Prostate gland (tissue), 2 donors: ENCODE results near the gene USP17L18. TPM values are rescaled to one million over a fixed set of nuclear protein-coding genes. Genes with fewer than 3 reads are reported as not detected.
"Not testable (repeated sequence)": the region's sequence is repeated elsewhere in the genome, so short reads cannot be mapped to it uniquely, and the experiment has no call there.

Source experiments
- DNase-seq: peaks from one replicate; pipeline ENCODE4 v3.0.0-alpha.2; 2019; ENCODE audit warnings: low spot score
- H3K27ac ChIP-seq, 2 donors: fragments of 200-600 bp; sonication (generic); 2 replicates each; pipeline ENCODE4 v1.5.1; 2017 to 2019
- H3K27me3 ChIP-seq: fragments of 200-600 bp; sonication (generic); replicated peaks from 2 replicates; pipeline ENCODE4 v1.5.1; 2019; ENCODE audit not compliant: insufficient read depth
- H3K36me3 ChIP-seq, 2 donors: fragments of 200-600 bp; sonication (generic); 1 replicate in 1 of 2; 2 replicates in 1 of 2; pipeline versions ENCODE4 v1.5.1 to v1.8.1; 2017 to 2019
- H3K4me1 ChIP-seq: fragments of 200-600 bp; sonication (generic); replicated peaks from 2 replicates; pipeline ENCODE4 v1.5.1; 2019
- H3K4me3 ChIP-seq, 2 donors: fragments of 200-600 bp; sonication (generic); 2 replicates each; pipeline ENCODE4 v1.5.1; 2017 to 2019
- H3K9me3 ChIP-seq: fragments of 200-600 bp; sonication (generic); 2 replicates; pipeline ENCODE4 v1.5.1; 2017
- WGBS: methylation state at CpG from one replicate; pipeline ENCODE4 v1.1.5; 2018; 5-methylcytosine and 5-hydroxymethylcytosine counted together
- intact Hi-C: fragments of 100-400 bp; cut with DNase I; formaldehyde crosslinking; loops from one replicate; pipeline ENCODE4 v1.14.2; 2022
- total RNA-seq, 2 donors: library from RNA; depleted of rRNA; stranded (reverse); fragments of >200 nt; gene quantifications; one replicate each; pipeline ENCODE4 v1.1.0, GENCODE V29; 2016

The USP17L18 gene, protein sequence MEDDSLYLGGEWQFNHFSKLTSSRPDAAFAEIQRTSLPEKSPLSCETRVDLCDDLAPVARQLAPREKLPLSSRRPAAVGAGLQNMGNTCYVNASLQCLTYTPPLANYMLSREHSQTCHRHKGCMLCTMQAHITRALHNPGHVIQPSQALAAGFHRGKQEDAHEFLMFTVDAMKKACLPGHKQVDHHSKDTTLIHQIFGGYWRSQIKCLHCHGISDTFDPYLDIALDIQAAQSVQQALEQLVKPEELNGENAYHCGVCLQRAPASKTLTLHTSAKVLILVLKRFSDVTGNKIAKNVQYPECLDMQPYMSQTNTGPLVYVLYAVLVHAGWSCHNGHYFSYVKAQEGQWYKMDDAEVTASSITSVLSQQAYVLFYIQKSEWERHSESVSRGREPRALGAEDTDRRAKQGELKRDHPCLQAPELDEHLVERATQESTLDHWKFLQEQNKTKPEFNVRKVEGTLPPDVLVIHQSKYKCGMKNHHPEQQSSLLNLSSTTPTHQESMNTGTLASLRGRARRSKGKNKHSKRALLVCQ
- total RNA-seq = not detected

DNA sequence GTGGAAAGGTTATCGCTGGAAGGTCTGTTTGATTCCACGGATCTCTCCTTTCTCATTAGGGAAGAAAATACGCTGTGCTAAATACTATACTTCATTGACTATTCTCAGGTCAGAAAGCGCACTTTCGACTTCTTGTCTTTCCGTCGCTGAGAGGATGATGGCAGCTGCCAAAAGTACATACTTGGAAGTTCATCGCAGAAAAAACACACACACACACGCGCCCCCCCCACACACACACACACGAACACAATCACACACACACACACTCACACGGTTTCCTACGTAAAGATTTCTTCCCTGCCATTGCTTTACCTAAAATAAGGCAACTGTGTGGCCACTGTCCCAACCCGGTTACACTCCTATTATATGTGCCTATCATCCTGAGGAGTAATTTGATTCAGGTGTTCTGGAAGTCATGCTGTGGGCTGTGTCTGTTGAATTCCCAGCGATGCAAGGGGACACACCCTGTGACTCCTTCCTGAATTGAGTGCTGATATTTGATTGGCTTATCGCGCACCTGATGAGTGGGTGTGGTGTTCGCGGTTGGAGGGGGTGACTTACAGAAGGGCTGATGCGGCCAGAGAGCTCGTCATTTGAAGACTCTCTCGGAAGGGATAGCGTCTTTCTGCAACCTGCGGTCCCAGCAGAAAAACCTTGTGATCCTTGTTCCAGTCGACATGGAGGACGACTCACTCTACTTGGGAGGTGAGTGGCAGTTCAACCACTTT lies at the start of gene USP17L18:
USP17L18 (plus strand) TSS at position 678 of the 728 bp plus-strand sequence; CDS start at position 678, 0 bp downstream.
- H3K4me3 ChIP-seq, intact Hi-C loops, H3K9me3 ChIP-seq, H3K4me1 ChIP-seq, H3K36me3 ChIP-seq, H3K27me3 ChIP-seq, H3K27ac ChIP-seq: not testable (repeated sequence)
- 95% methylated on average over 16 of the region's 26 CpGs for WGBS
- DNase-seq = peak; percentile 8

DNA sequence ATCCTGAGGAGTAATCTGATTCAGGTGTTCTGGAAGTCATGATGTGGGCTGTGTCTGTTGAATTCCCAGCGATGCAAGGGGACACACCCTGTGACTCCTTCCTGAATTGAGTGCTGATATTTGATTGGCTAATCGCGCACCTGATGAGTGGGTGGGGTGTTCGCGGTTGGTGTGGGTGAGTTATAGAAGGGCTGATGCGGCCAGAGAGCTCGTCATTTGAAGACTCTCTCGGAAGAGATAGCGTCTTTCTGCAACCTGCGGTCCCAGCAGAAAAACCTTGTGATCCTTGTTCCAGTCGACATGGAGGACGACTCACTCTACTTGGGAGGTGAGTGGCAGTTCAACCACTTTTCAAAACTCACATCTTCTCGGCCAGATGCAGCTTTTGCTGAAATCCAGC lies 38.1 kb upstream of the USP17L18 start, which contains the start of gene USP17L10:
USP17L10 (plus strand) TSS at position 301 of the 400 bp plus-strand sequence; CDS start at position 301, 0 bp downstream.
- no CpG with 5 or more reads among the region's 13 CpGs for WGBS
- H3K4me1 ChIP-seq, DNase-seq, H3K36me3 ChIP-seq, H3K9me3 ChIP-seq, H3K27me3 ChIP-seq, H3K4me3 ChIP-seq, H3K27ac ChIP-seq, intact Hi-C loops: not testable (repeated sequence)

DNA sequence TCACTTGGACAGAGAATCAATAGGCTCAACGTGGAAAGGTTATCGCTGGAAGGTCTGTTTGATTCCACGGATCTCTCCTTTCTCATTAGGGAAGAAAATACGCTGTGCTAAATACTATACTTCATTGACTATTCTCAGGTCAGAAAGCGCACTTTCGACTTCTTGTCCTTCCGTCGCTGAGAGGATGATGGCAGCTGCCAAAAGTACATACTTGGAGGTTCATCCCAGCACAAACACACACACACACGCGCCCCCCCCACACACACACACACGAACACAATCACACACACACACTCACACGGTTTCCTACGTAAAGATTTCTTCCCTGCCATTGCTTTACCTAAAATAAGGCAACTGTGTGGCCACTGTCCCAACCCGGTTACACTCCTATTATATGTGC lies 33.7 kb upstream of the USP17L18 start:
- H3K4me3 ChIP-seq, H3K4me1 ChIP-seq, H3K36me3 ChIP-seq, intact Hi-C loops, H3K27ac ChIP-seq, H3K9me3 ChIP-seq, H3K27me3 ChIP-seq: not testable (repeated sequence)
- DNase-seq = peak; percentile 2
- WGBS = 76% methylated on average over 9 of the region's 14 CpGs

DNA sequence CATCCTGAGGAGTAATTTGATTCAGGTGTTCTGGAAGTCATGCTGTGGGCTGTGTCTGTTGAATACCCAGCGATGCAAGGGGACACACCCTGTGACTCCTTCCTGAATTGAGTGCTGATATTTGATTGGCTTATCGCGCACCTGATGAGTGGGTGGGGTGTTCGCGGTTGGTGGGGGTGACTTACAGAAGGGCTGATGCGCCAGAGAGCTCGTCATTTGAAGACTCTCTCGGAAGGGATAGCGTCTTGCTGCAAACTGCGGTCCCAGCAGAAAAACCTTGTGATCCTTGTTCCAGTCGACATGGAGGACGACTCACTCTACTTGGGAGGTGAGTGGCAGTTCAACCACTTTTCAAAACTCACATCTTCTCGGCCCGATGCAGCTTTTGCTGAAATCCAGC lies 33.3 kb upstream of the USP17L18 start, which contains the start of gene USP17L11:
USP17L11 (plus strand) TSS at position 301 of the 400 bp plus-strand sequence; CDS start at position 301, 0 bp downstream.
- DNase-seq, intact Hi-C loops, H3K4me3 ChIP-seq, H3K27me3 ChIP-seq, H3K4me1 ChIP-seq, H3K9me3 ChIP-seq, H3K27ac ChIP-seq, H3K36me3 ChIP-seq: not testable (repeated sequence)
- no CpG with 5 or more reads among the region's 14 CpGs for WGBS

DNA sequence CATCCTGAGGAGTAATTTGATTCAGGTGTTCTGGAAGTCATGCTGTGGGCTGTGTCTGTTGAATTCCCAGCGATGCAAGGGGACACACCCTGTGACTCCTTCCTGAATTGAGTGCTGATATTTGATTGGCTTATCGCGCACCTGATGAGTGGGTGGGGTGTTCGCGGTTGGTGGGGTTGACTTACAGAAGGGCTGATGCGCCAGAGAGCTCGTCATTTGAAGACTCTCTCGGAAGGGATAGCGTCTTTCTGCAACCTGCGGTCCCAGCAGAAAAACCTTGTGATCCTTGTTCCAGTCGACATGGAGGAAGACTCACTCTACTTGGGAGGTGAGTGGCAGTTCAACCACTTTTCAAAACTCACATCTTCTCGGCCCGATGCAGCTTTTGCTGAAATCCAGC lies 28.6 kb upstream of the USP17L18 start, which contains the start of gene USP17L12:
USP17L12 (plus strand) TSS at position 301 of the 400 bp plus-strand sequence; CDS start at position 301, 0 bp downstream.
- no CpG with 5 or more reads among the region's 13 CpGs for WGBS
- H3K4me3 ChIP-seq, intact Hi-C loops: not testable (repeated sequence)

DNA sequence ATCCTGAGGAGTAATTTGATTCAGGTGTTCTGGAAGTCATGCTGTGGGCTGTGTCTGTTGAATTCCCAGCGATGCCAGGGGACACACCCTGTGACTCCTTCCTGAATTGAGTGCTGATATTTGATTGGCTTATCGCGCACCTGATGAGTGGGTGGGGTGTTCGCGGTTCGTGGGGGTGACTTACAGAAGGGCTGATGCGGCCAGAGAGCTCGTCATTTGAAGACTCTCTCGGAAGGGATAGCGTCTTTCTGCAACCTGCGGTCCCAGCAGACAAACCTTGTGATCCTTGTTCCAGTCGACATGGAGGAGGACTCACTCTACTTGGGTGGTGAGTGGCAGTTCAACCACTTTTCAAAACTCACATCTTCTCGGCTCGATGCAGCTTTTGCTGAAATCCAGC lies 23.8 kb upstream of the USP17L18 start, which contains the start of gene USP17L13:
USP17L13 (plus strand) TSS at position 301 of the 400 bp plus-strand sequence; CDS start at position 301, 0 bp downstream.
- WGBS = no CpG with 5 or more reads among the region's 14 CpGs
- intact Hi-C loops, H3K36me3 ChIP-seq, H3K27me3 ChIP-seq, H3K4me3 ChIP-seq, DNase-seq, H3K27ac ChIP-seq, H3K4me1 ChIP-seq, H3K9me3 ChIP-seq: not testable (repeated sequence)

More for the DNA sequence above, 28.6 kb upstream of the USP17L18 start, which contains the start of gene USP17L12:
- not testable (repeated sequence) for H3K27me3 ChIP-seq, H3K27ac ChIP-seq, H3K36me3 ChIP-seq, H3K4me1 ChIP-seq, H3K9me3 ChIP-seq, DNase-seq

DNA sequence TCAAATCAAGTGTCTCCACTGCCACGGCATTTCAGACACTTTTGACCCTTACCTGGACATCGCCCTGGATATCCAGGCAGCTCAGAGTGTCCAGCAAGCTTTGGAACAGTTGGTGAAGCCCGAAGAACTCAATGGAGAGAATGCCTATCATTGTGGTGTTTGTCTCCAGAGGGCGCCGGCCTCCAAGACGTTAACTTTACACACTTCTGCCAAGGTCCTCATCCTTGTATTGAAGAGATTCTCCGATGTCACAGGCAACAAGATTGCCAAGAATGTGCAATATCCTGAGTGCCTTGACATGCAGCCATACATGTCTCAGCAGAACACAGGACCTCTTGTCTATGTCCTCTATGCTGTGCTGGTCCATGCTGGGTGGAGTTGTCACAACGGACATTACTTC lies 18.2 kb upstream of the USP17L18 start:
- H3K4me3 ChIP-seq, H3K9me3 ChIP-seq, H3K27me3 ChIP-seq, intact Hi-C loops, H3K4me1 ChIP-seq, H3K36me3 ChIP-seq, H3K27ac ChIP-seq: not testable (repeated sequence)
- 92% methylated on average over 5 of the region's 8 CpGs for WGBS
- peak; percentile 2 for DNase-seq

DNA sequence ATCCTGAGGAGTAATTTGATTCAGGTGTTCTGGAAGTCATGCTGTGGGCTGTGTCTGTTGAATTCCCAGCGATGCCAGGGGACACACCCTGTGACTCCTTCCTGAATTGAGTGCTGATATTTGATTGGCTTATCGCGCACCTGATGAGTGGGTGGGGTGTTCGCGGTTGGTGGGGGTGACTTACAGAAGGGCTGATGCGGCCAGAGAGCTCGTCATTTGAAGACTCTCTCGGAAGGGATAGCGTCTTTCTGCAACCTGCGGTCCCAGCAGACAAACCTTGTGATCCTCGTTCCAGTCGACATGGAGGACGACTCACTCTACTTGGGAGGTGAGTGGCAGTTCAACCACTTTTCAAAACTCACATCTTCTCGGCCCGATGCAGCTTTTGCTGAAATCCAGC lies 14.3 kb upstream of the USP17L18 start, which contains the start of gene USP17L15:
USP17L15 (plus strand) TSS at position 301 of the 400 bp plus-strand sequence; CDS start at position 301, 0 bp downstream.
- intact Hi-C loops, H3K9me3 ChIP-seq, DNase-seq, H3K27ac ChIP-seq, H3K36me3 ChIP-seq, H3K4me1 ChIP-seq, H3K27me3 ChIP-seq, H3K4me3 ChIP-seq: not testable (repeated sequence)
- WGBS = no CpG with 5 or more reads among the region's 15 CpGs

DNA sequence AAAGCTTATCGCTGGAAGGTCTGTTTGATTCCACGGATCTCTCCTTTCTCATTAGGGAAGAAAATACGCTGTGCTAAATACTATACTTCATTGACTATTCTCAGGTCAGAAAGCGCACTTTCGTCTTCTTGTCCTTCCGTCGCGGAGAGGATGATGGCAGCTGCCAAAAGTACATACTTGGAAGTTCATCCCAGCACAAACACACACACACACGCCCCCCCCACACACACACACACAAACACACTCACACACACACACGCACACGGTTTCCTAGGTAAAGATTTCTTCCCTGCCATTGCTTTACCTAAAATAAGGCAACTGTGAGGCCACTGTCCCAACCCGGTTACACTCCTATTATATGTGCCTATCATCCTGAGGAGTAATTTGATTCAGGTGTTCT lies 10.0 kb upstream of the USP17L18 start:
- H3K27ac ChIP-seq, DNase-seq, H3K27me3 ChIP-seq, intact Hi-C loops, H3K9me3 ChIP-seq, H3K4me1 ChIP-seq, H3K36me3 ChIP-seq, H3K4me3 ChIP-seq: not testable (repeated sequence)
- no CpG with 5 or more reads among the region's 12 CpGs for WGBS

DNA sequence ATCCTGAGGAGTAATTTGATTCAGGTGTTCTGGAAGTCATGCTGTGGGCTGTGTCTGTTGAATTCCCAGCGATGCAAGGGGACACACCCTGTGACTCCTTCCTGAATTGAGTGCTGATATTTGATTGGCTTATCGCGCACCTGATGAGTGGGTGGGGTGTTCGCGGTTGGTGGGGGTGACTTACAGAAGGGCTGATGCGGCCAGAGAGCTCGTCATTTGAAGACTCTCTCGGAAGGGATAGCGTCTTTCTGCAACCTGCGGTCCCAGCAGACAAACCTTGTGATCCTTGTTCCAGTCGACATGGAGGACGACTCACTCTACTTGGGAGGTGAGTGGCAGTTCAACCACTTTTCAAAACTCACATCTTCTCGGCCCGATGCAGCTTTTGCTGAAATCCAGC lies 4.9 kb upstream of the USP17L18 start, which contains the start of gene USP17L17:
USP17L17 (plus strand) TSS at position 301 of the 400 bp plus-strand sequence; CDS start at position 301, 0 bp downstream.
- H3K27me3 ChIP-seq, H3K9me3 ChIP-seq, DNase-seq, H3K4me1 ChIP-seq, intact Hi-C loops, H3K36me3 ChIP-seq, H3K27ac ChIP-seq, H3K4me3 ChIP-seq: not testable (repeated sequence)
- 93% methylated on average over 14 of the region's 14 CpGs for WGBS

DNA sequence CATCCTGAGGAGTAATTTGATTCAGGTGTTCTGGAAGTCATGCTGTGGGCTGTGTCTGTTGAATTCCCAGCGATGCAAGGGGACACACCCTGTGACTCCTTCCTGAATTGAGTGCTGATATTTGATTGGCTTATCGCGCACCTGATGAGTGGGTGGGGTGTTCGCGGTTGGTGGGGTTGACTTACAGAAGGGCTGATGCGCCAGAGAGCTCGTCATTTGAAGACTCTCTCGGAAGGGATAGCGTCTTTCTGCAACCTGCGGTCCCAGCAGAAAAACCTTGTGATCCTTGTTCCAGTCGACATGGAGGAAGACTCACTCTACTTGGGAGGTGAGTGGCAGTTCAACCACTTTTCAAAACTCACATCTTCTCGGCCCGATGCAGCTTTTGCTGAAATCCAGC lies 4.6 kb downstream of the USP17L18 start, which contains the start of gene USP17L19:
USP17L19 (plus strand) TSS at position 301 of the 400 bp plus-strand sequence; CDS start at position 301, 0 bp downstream.
- DNase-seq, intact Hi-C loops, H3K27ac ChIP-seq, H3K9me3 ChIP-seq, H3K4me3 ChIP-seq, H3K4me1 ChIP-seq, H3K27me3 ChIP-seq, H3K36me3 ChIP-seq: not testable (repeated sequence)
- no CpG with 5 or more reads among the region's 13 CpGs for WGBS
